Measurements from ENCODE around the gene HPS6. TPM values are rescaled to one million over a fixed set of nuclear protein-coding genes. Genes with fewer than 3 reads are reported as not detected.

The HPS6 gene
- total RNA-seq, 2 donors from 2014 or later, result 12.5 to 21.6 TPM

DNA sequence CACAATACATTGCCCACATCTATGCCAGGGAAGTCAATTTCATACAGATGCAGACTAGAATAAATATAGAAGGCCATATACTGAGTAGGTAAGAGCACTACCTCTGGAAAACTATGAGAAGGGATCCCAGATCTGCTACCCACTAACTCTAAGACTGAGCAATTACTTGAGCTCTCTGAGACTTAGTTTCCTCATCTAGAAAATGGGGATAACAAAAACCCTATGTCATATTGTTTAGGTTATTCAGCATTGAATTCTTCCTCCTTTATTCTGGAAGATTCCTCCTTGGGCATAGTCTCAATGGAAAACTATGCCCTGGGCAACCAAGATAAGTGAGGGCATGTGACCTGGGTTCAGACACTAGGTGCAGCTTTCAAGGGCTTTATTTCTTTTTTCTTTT is 5.2 kb upstream of the HPS6 start:
- Mint-ChIP-seq H3K27me3 (no peaks in the 10 kb centered on the region), H3K4me1 (peaks cover 6% of the 10 kb centered on the region), H3K4me3 (no peak overlapping the region), H3K9me3 (no peaks in the 10 kb centered on the region), H3K27ac (no peak overlapping the region), H3K36me3 (ENCODE audit: low read depth) (no peaks in the 10 kb centered on the region)
- ATAC-seq (replicated peaks), result no peak

DNA sequence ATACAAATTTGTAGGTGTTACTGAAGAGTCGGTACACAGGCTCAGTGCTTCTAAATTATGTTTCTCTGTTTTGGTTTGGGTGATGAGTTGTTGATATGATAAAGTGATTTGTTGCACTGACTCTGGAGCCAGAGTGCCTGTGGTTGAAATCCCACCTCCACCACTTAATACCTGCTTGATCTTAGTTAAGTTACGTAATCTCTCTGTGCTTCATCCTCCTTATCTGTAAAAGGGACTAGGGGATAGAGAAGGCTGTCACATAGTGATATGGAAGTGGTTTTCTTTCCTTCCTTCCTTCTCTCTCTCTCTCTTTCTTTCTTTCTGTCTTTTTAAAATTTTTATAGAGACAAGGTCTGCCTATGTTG is 664 bp upstream of the HPS6 start:
- ATAC-seq (replicated peaks), result no peak
- Mint-ChIP-seq H3K9me3 (no peaks in the 10 kb centered on the region), H3K27me3 (no peaks in the 10 kb centered on the region), H3K4me3 (peak overlapping the region; percentile 87), H3K36me3 (ENCODE audit: low read depth) (no peaks in the 10 kb centered on the region), H3K4me1 (peaks cover 6% of the 10 kb centered on the region), H3K27ac (peak overlapping the region; percentile 91)

DNA sequence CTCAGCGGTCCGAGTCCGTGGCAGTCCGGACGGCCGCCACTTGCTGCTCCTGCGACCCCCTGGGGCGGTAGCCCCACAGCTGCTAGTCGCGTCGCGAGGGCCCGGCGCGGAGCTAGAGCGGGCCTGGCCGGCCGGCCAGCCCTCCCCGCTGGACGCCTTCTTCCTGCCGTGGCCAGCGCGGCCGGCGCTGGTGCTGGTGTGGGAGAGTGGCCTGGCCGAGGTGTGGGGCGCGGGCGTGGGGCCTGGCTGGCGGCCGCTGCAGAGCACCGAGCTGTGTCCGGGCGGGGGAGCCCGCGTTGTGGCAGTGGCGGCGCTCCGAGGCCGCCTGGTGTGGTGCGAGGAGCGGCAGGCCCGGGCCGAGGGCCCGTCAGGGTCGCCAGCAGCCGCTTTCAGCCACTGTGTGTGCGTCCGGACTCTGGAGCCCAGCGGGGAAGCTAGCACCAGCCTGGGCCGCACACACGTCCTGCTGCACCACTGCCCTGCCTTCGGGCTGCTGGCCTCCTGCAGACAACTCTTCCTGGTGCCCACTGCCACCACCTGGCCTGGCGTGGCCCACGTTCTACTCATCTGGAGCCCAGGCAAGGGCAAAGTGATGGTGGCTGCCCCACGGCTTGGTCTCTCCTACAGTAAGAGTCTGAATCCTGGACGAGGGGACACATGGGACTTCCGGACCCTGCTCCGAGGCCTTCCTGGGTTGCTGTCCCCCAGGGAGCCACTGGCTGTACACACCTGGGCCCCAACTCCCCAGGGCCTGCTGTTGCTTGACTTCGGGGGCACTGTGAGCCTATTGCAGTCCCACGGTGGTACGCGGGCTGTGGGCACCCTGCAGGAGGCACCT is 631 bp downstream of the HPS6 start:
- Mint-ChIP-seq H3K4me1 (peaks cover 6% of the 10 kb centered on the region), H3K9me3 (no peaks in the 10 kb centered on the region), H3K27me3 (no peaks in the 10 kb centered on the region), H3K4me3 (peak overlapping the region; percentile 83), H3K27ac (peak overlapping the region; percentile 86), H3K36me3 (ENCODE audit: low read depth) (no peaks in the 10 kb centered on the region)
- ATAC-seq (replicated peaks), result peak; percentile 19

DNA sequence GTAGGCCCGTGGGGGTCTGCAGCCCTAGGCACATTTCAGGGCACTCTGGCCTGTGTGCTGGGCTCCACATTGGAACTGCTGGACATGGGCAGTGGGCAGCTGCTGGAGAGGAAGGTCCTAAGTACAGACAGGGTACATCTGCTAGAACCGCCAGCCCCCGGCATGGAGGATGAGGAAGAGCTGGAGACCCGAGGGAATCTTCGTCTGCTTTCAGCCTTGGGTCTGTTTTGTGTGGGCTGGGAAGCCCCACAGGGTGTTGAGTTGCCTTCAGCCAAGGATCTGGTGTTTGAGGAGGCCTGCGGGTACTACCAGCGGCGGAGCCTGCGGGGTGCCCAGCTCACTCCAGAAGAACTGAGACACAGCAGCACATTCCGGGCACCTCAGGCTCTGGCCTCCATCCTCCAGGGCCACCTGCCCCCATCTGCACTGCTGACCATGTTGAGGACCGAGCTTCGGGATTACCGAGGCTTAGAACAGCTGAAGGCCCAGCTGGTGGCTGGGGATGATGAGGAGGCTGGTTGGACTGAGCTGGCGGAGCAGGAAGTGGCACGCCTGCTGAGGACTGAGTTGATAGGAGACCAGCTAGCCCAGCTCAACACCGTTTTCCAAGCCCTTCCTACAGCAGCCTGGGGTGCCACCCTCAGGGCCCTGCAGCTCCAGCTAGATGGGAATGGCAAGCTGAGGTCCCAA is 1.4 kb downstream of the HPS6 start:
- no peaks in the 10 kb centered on the region for H3K36me3 Mint-ChIP-seq (ENCODE audit: low read depth)
- no peaks in the 10 kb centered on the region for H3K27me3 Mint-ChIP-seq
- peaks cover 6% of the 10 kb centered on the region for H3K4me1 Mint-ChIP-seq
- H3K9me3 Mint-ChIP-seq, result no peaks in the 10 kb centered on the region
- ATAC-seq (replicated peaks), result no peak
- H3K4me3 Mint-ChIP-seq, result peak overlapping the region; percentile 83
- H3K27ac Mint-ChIP-seq, result peak overlapping the region; percentile 86

DNA sequence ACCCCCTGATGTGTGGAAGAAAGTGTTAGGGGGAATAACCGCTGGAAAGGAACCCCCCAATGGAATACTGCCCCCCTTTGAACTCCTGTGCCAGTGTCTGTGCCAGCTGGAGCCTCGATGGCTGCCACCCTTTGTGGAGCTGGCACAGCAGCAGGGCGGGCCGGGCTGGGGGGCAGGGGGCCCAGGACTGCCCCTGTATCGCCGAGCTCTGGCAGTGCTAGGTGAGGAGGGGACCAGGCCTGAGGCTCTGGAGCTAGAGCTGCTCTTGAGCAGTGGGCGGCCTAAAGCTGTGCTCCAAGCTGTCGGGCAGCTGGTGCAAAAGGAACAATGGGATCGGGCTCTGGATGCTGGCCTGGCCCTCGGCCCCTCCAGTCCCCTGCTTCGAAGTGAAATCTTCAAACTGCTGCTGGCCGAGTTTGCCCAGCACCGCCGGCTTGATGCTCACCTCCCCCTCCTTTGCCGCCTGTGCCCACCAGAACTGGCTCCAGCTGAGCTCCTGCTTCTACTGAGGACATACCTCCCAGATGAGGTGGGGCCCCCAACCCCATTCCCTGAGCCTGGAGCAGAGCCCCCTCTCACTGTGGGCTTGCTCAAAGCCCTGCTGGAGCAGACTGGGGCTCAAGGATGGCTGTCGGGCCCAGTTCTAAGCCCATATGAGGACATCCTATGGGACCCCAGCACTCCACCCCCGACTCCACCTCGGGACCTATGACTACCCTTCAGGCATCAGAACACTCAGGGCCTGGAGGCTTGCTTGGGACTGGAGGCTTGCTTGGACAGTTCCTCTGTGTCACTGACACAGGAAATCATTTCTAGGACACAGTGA is 2.2 kb downstream of the HPS6 start:
- peak overlapping the region; percentile 54 for H3K27ac Mint-ChIP-seq
- no peaks in the 10 kb centered on the region for H3K9me3 Mint-ChIP-seq
- H3K4me3 Mint-ChIP-seq, result peak overlapping the region; percentile 35
- peaks cover 6% of the 10 kb centered on the region for H3K4me1 Mint-ChIP-seq
- H3K36me3 Mint-ChIP-seq (ENCODE audit: low read depth), result no peaks in the 10 kb centered on the region
- no peaks in the 10 kb centered on the region for H3K27me3 Mint-ChIP-seq
- no peak for ATAC-seq (replicated peaks)

DNA sequence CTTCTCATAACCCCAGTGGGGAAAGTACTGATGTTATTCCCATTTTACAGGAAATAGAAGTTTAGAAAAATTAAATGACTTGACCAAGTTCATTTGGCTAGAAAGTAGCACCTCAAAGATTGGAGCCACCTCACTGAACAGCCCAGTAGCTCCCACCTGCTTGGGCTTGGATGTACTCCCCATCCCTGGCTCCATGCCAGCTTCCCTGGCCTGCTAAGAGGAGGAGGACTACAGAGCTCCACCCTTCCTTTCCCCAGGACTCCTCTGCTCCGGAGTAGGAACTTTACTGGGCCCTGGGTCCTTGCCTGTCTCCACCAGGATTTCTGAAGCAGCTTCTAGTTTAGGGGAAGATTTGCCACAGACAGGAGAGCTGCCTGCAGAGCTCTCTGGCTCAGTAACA is 3.1 kb downstream of the HPS6 start:
- peaks cover 6% of the 10 kb centered on the region for H3K4me1 Mint-ChIP-seq
- no peaks in the 10 kb centered on the region for H3K27me3 Mint-ChIP-seq
- ATAC-seq (replicated peaks), result no peak
- H3K27ac Mint-ChIP-seq, result peak overlapping the region; percentile 83
- no peaks in the 10 kb centered on the region for H3K36me3 Mint-ChIP-seq (ENCODE audit: low read depth)
- H3K4me3 Mint-ChIP-seq, result no peak overlapping the region
- no peaks in the 10 kb centered on the region for H3K9me3 Mint-ChIP-seq

DNA sequence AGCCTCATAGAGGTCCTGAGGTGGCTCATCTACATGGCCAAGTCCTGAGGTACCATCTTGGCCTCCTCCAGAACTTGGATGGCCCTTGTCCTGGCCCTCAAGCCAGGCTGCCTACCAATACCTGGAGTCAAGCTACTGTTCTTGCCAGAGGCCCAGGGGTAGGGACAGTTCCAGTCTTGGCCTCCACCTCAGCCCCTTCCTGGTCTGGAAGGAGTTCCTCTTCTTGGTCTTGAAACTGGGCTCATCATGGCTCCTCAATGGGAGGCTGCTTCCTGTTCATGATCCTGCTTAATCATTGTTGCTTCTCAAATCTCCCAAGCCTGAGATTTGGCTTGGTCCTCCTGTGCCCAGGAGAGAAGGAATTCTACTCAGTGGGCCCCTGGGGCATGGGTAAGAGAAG is 3.9 kb downstream of the HPS6 start:
- Mint-ChIP-seq H3K9me3 (no peaks in the 10 kb centered on the region), H3K27me3 (no peaks in the 10 kb centered on the region), H3K27ac (peak overlapping the region; percentile 83), H3K4me1 (peaks cover 3% of the 10 kb centered on the region), H3K4me3 (no peak overlapping the region), H3K36me3 (ENCODE audit: low read depth) (no peaks in the 10 kb centered on the region)
- ATAC-seq (replicated peaks), result no peak

DNA sequence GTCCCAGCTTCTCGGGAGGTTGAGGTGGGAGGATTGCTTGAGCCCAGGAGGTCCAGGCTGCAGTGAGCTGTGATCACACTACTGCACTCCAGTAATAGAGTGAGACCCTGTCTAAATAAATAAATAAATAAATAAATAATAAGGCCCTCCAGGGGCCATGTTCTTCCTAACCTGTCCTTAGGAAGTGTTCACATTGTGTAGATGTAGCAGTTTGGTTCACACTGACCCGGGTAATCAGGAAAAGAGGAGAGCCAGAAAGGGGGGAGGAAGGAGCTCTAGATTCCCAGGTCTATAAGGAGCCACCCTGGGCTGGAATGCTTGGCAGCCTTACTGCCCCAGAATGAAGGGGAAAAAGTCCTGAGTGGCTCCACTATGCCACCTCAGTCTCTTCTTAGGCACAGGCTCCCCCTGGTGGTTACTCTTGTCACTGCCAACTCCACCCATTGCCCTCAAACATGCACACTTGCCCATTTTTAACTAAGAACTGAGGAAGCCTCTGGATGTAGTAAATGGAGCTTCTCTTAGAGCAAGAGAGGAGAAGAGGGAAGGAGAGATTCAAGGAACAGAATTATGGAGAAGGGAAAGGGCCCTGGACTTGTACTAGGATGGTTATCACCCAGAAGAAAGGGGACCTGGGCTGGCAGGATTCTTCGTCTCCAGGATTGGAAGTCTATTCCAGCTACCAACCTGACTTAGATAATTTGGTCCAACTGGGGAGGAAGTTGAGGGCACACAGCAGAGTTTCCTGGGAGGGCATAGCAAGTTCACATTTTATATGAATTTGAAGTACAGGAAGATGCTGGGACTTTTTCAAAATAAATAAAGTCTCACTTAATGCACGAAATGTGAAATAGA is 7.8 kb downstream of the HPS6 start:
- Mint-ChIP-seq H3K4me1 (no peaks in the 10 kb centered on the region), H3K27ac (peak overlapping the region; percentile 53), H3K4me3 (no peak overlapping the region), H3K9me3 (no peaks in the 10 kb centered on the region), H3K36me3 (ENCODE audit: low read depth) (no peaks in the 10 kb centered on the region), H3K27me3 (no peaks in the 10 kb centered on the region)
- ATAC-seq (replicated peaks), result peak; percentile 94

DNA sequence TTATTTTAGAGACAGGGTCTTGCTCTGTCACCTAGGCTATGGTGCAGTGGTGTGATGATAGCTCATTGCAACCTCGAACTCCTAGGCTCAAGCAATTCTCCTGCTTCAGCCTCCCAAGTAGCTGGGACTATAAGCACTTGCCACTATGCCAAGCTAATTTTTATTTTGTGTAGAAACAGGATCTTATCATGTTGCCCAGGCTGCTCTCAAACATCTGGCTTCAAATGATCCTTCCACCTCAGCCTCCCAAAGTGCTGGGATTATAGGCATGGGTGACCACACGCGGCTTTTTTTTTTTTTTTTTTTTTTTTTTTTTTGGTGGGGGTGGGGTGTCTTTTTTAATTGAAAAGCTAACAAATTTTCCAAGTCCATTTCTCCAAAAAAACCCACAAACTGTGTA is 18.4 kb downstream of the HPS6 start:
- H3K27me3 Mint-ChIP-seq, result no peaks in the 10 kb centered on the region
- ATAC-seq (replicated peaks), result no peak
- H3K36me3 Mint-ChIP-seq (ENCODE audit: low read depth), result no peaks in the 10 kb centered on the region
- H3K27ac Mint-ChIP-seq, result no peak overlapping the region
- no peaks in the 10 kb centered on the region for H3K9me3 Mint-ChIP-seq
- H3K4me3 Mint-ChIP-seq, result no peak overlapping the region
- no peaks in the 10 kb centered on the region for H3K4me1 Mint-ChIP-seq

DNA sequence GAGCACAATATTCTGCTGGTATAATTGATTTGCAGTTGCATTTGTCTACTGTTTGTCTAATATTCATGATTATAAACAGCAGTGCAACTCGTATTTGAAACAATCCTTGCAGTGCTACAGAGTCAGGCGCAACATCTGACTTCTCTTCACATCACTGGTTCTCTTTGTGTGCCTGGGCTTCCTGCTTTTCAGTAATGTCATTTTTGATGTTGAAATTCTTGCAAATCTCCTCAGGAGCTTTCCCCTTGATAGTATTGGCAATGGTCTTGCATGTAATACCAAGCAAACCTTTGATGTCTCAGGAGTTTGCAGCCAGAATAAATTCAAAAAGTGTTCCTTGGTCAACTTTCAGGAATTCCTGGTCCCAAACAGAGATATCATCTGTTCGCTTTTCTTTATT is 20.2 kb downstream of the HPS6 start:
- Mint-ChIP-seq H3K27ac (no peak overlapping the region), H3K4me3 (no peak overlapping the region), H3K36me3 (ENCODE audit: low read depth) (no peaks in the 10 kb centered on the region), H3K27me3 (no peaks in the 10 kb centered on the region), H3K4me1 (no peaks in the 10 kb centered on the region), H3K9me3 (no peaks in the 10 kb centered on the region)
- no peak for ATAC-seq (replicated peaks)

DNA sequence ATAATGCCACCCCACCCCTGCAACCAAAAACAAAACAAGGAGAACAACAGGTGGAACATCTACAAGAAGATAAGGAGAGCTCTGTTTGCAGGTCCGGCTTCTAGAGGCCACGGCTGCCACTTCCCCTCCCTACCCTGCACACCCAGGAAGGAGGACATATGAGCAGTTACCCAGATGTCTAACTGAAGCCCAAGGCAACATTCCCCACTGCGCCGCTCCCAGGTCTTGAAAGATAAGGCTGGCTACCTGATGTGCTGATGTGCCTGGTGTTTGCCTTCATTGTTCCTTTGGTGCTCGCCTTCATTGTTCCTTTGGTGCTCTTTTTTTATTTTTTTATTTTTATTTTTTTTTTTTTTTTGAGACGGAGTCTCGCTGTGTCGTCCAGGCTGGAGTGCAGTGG is 21.0 kb downstream of the HPS6 start:
- no peak overlapping the region for H3K4me3 Mint-ChIP-seq
- no peaks in the 10 kb centered on the region for H3K27me3 Mint-ChIP-seq
- H3K27ac Mint-ChIP-seq, result no peak overlapping the region
- no peaks in the 10 kb centered on the region for H3K4me1 Mint-ChIP-seq
- no peaks in the 10 kb centered on the region for H3K36me3 Mint-ChIP-seq (ENCODE audit: low read depth)
- no peaks in the 10 kb centered on the region for H3K9me3 Mint-ChIP-seq
- no peak for ATAC-seq (replicated peaks)

DNA sequence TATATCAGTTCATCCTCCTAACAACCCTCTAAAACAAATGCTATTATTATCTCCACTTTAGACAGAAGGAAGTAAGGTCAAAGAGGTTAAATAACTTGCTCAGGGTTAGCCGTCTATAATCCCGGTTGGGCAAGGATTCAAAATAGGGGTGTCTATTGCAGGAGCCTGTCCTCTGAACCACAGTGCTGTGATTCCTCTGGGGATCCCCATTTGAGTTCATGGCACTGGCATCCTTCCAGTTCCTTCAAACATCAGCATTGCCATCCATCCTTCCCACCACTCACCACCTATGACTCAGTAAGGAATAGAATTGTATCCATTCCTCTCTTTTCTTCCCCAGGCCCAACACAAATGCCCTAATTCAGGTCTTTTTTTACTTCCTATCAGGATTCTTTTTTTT is 25.6 kb downstream of the HPS6 start:
- Mint-ChIP-seq H3K27me3 (no peaks in the 10 kb centered on the region), H3K4me3 (no peak overlapping the region), H3K36me3 (ENCODE audit: low read depth) (no peaks in the 10 kb centered on the region), H3K4me1 (no peaks in the 10 kb centered on the region), H3K9me3 (no peaks in the 10 kb centered on the region), H3K27ac (no peak overlapping the region)
- ATAC-seq (replicated peaks), result no peak

DNA sequence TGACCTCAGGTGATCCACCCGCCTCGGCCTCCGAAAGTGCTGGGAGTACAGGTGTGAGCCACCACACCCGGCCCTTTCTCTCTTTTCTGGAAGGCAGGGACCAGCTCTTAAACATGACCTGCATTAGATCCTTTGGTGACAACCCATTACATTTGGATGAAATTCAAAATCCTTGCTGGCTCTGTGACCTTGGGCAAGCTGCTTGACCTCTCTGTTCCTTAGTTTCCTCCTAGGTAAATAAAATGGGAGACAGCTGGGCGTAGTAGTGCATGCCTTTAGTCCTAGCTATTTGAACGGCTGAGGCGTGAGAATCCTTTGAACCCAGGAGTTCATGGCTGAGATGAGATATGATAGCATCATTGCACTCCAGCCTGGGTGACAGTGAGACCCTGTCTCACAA is 31.3 kb downstream of the HPS6 start:
- H3K9me3 Mint-ChIP-seq, result no peaks in the 10 kb centered on the region
- no peak for ATAC-seq (replicated peaks)
- no peak overlapping the region for H3K27ac Mint-ChIP-seq
- H3K36me3 Mint-ChIP-seq (ENCODE audit: low read depth), result peaks cover 6% of the 10 kb centered on the region
- H3K27me3 Mint-ChIP-seq, result no peaks in the 10 kb centered on the region
- no peak overlapping the region for H3K4me3 Mint-ChIP-seq
- H3K4me1 Mint-ChIP-seq, result no peaks in the 10 kb centered on the region

DNA sequence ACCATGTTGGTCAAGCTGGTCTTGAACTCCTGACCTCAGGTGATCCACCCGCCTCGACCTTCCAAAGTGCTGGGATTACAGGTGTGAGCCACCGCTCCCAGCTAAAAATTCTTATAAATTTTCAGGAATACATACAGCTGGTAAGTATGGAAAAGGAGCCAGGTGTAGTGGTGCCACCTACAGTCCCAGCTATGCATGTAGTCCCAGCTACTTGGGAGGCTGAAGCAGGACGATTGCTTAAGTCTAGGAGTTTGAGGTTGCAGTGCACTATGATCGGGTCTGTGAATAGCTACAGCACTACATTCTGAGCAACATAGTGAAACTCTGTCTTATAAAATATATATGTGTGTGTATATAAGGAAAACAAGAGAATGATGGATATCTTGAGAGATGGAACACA is 36.0 kb downstream of the HPS6 start:
- Mint-ChIP-seq H3K27me3 (no peaks in the 10 kb centered on the region), H3K4me1 (peaks cover 7% of the 10 kb centered on the region), H3K36me3 (ENCODE audit: low read depth) (peaks cover 6% of the 10 kb centered on the region), H3K9me3 (no peaks in the 10 kb centered on the region), H3K27ac (no peak overlapping the region), H3K4me3 (no peak overlapping the region)
- ATAC-seq (replicated peaks), result no peak

All from activated T-helper 17 cell treated with anti-CD3 and anti-CD28 coated beads, Interleukin-2, amount 50 U/mL, for 72 hours (primary cell).